ES-I3 (cell line): ENCODE data around the gene FBP2.
A peak's percentile ranks its signal among the peaks of the same experiment; 100 is the strongest.

ENCODE experiments used
- H3K36me3 ChIP-seq: 2 replicates; pipeline ENCODE4 v1.6.1; 2013; ENCODE audit warnings: mild to moderate bottlenecking, low read length, control low read depth, moderate library complexity; ENCODE audit not compliant: insufficient read depth
- H3K4me1 ChIP-seq: 2 replicates; pipeline ENCODE4 v1.6.1; 2013; ENCODE audit warnings: mild to moderate bottlenecking, control low read depth, low read length; ENCODE audit not compliant: insufficient read depth
- H3K9ac ChIP-seq: 2 replicates; pipeline ENCODE4 v1.6.1; 2013; ENCODE audit warnings: low read depth, mild to moderate bottlenecking, low read length, moderate library complexity
- H3K9me3 ChIP-seq: 2 replicates; pipeline ENCODE4 v1.6.1; 2013; ENCODE audit warnings: mild to moderate bottlenecking, low read length, moderate library complexity; ENCODE audit not compliant: control insufficient read depth, insufficient read depth

Gene FBP2

DNA sequence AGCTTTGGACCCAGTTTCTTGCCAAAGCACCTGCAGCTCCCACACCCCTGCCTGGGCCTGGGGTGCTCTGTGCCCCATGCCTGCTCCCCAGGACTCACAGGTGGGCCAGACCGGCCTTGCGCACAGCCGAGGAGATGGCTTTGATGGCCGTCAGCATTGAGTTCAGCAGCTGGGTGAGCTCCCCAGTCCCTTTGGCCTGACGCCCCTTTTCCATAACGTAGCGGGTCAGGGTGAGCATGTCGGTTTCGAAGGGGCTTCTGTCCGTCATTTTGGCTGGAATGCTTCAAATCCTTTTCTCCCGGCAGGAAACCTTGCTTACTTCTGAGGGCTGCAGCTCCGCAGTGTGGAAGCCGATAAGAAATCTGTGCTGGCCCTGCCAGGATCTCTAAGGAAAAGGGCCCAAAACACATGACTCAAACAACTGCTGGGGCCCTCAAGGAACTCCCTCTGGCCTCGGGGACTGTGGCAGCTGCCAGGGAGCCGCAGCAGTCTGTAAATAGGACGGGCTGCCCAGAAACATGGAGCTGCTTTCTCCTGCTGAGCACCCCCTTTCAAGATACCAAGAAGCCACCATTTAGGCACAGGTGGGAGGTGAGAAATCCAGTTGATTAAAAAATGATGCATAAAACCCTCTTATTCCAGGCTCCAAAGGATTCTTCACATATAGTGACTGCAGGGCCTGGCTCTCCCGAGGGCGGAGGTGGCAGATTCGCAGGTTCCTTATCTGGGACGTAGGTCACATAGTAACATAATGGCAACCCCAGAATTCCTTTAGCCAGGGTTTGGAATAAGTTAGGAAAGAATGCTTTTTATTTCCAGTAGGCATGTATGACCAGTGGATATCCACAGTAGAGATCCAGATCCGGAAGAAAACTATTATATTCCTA, at the start of gene FBP2:
TSS of gene FBP2 (minus strand) at position 366 of the 887 bp plus-strand sequence. CDS start at position 268, 98 bp downstream.
- Histone ChIP-seq H3K4me1 (no peaks in the 10 kb centered on the region), H3K36me3 (no peaks in the 10 kb centered on the region; the same call in 1 of the 2 replicates), H3K9ac (no peak within 1 kb of the TSS), H3K9me3 (no peaks in the 10 kb centered on the region)

DNA sequence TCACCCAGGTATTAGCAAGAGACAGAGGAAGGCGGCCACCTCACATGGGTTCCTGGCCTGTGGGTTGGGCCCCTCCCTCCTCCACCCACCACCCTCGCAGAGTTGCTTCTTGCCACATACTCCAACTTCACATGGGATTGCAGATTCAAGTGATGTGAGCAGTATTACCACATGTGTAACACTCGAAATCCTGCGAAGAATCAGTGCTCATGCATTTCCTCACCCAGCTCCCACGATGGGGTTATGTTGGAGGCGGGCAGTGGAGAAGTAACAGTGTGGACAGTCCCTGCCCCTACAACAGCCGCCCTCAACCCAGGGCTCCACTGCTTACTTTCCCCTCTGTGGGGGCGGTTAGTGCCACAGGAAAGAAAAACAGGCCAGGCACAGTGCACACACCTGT, 49.6 kb upstream of the FBP2 start:
- Histone ChIP-seq H3K4me1 (peaks cover 7% of the 10 kb centered on the region; the same call in 1 of the 2 replicates), H3K9me3 (no peaks in the 10 kb centered on the region), H3K36me3 (no peaks in the 10 kb centered on the region), H3K9ac (no peak overlapping the region)

DNA sequence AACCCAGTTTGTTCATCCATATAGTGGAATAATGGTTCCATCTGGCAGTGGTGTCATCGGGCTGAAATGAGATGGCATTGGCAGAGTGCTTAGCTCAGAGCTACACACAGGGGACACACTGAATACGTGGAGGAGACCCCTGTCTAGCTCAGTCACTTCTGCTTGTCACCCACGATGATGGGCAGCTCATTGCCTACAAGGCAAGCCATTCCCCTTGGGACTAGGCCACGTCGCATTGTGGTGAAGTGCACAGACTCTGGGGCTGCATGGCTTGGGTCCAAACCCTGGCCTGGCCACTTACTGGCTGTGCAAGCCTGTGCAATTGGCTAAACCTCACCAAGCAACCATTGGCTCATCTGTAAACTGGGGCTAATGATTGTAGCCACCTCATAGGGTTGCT, 48.9 kb upstream of the FBP2 start:
- H3K9ac ChIP-seq = no peak overlapping the region
- H3K36me3 ChIP-seq = no peaks in the 10 kb centered on the region
- H3K4me1 ChIP-seq = peaks cover 7% of the 10 kb centered on the region; the same call in 1 of the 2 replicates
- H3K9me3 ChIP-seq = no peaks in the 10 kb centered on the region

DNA sequence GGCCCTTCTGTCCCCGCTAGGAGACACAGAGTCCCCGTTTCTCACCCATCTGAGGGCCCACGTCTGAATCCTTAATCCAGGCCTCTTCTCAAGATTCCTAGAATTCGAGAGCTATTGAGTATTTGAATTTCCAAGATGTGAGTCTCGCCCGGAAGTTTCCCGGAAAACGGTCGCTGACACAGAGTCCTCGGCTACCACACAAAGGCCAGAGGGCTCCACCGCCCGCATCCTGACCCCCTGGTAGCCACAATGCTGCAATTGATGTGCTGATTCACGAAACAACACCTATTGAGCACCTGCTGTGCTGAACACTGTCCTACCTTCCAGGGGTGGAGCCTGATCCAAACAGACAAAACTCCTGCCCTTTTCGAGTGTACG, 46.4 kb upstream of the FBP2 start:
- Histone ChIP-seq H3K9ac (peak overlapping the region; percentile 51), H3K36me3 (no peaks in the 10 kb centered on the region), H3K9me3 (no peaks in the 10 kb centered on the region), H3K4me1 (peaks cover 7% of the 10 kb centered on the region; the same call in 1 of the 2 replicates)

DNA sequence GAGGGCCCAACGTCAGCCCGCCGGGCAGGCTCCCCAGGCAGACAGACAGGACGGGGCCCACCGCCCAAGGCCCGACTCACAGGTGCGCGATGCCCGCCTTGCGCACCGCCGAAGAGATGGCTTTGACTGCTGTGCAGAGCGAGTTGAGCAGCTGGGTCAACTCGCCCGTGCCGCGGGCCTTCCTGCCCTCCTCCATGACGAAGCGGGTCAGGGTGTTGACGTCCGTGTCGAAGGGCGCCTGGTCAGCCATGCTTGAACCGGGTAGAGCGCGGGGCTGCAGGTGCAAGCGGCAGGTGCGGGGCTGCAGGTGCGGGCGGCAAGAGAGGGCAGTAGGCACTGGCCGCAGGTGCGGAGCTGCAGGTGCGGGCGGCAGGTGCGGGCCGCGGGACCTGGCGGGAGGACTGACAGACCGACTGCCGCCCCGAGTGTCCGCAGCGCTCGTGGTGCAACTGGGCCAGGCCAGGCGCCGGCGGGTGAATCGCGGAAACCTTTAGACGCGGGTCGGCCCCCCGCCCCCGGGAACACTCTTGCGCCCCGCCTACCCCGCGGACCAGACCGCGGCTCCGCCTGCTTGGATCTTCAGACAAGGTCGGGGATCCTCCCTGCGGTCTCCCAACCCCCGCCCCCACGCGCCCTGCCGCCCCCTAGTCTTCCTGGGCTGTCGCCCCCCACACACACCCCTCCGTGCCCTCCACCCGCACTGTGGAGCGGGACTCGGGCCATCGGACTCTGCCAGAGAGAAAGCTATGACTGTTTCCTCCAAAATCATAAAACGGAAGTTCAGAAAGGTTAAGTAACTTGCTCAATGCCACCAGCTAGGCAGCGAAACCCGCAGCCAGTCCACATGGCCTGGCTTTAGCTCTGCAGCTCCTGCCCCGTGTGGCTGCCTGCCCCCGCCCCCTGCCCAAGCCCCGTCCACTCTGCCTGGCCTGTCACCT, 45.7 kb upstream of the FBP2 start, which contains the start of gene FBP1:
TSS of gene FBP1 (minus strand) at position 458 of the 938 bp plus-strand sequence. CDS start at position 250, 208 bp downstream.
- Histone ChIP-seq H3K9me3 (no peaks in the 10 kb centered on the region), H3K4me1 (peaks cover 7% of the 10 kb centered on the region; the same call in 1 of the 2 replicates), H3K9ac (peak within 1 kb of the TSS; percentile 51), H3K36me3 (no peaks in the 10 kb centered on the region)

DNA sequence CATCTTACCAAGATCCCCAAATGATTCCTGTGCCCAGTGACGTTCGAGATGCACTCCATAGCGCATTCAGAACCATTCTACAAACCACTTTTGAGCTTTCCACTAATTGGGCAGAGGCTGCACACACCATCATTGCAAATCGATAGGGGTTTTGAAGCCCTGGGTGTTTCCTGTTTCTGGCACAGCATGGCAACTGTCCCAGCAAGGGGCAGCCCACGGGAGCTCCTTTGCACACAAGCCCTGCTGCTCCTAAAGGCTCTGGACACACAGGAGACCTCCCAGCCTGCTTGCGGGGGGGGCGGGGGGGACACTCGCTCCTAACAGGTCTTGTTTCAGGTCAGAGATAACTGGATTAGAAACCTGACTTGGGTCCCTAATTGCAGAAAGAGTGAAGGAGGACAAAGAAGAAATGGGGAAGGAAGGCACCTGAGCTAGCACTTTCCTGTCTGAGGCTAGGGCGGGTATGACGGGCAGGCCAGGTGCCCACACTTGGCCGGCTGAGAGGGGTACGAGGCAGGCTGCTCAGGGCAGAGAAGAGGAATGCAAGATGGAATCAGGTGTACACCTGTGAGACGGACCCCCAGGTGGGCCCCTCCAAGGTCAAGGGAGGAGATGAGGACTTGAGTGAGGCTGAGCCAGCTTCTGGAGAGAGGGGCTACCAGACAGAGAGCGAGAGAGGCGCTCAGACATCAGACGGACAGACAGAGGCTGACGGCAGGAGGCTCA, 44.9 kb upstream of the FBP2 start:
- Histone ChIP-seq H3K9me3 (no peaks in the 10 kb centered on the region), H3K36me3 (no peaks in the 10 kb centered on the region), H3K4me1 (peaks cover 7% of the 10 kb centered on the region; the same call in 1 of the 2 replicates), H3K9ac (peak overlapping the region; percentile 51; the same call in 1 of the 2 replicates)

DNA sequence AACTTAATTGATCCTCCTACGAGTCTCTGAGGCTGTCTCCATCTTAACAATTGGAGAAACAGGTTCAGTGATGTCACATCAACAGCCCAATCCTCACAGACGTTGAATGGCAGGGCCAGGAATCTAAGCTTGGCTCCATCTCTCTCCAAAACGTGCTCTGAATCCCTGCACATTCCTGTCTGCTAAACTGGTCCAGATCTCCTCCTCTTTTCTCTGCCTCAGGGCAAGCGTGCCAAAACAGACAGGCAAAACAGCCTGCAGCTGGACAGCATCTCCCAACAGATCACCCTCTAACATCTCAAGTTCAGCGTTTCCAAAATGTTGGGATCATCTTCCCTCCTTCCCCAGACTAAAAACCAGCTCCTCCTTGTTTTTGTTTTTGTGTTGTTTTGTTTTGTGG, 39.1 kb upstream of the FBP2 start:
- H3K9me3 ChIP-seq = no peaks in the 10 kb centered on the region

DNA sequence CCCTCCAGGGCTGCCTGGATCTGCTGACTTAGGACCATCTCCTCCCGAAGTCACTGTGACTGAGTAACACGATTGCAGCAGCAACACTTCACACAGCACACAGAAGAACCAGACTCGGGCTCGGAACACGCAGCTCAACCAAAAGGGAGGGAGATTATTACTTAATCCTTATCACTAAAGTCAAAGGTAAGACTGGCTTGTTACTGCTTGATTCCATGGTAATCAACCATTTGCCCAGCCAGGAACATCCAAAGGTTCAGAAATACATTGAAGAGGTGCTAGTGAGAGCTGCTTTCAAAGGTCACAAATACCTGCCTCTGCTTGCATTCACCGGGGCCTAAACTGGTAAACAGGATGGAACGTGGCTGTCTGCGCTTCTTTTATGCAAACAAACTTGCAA, 38.0 kb upstream of the FBP2 start:
- H3K36me3 ChIP-seq = no peaks in the 10 kb centered on the region
- no peak overlapping the region for H3K9ac ChIP-seq
- H3K9me3 ChIP-seq = no peaks in the 10 kb centered on the region
- H3K4me1 ChIP-seq = peaks cover 14% of the 10 kb centered on the region

More for the DNA sequence above, 39.1 kb upstream of the FBP2 start:
- Histone ChIP-seq H3K4me1 (peaks cover 14% of the 10 kb centered on the region), H3K9ac (no peak overlapping the region), H3K36me3 (no peaks in the 10 kb centered on the region)

DNA sequence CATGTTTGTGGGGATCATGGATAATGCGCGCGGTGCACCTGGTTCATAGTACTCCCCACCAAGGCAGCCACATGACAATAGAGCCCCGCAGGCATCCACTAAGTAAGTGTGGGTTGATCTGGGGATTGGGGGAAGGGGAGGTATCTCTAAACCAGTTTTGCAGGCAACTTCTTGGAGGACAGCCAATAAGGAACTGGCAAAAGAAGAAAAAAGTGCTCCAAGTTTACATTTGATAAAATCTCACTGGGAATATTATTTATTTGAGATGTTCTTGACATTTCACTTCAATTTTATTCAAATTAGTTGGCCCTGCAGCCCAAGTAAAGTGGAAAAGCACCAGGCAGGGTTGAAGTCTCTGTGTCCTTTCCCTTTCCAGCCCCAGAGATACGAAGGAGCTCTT, 37.2 kb upstream of the FBP2 start:
- Histone ChIP-seq H3K36me3 (no peaks in the 10 kb centered on the region), H3K4me1 (peaks cover 14% of the 10 kb centered on the region), H3K9me3 (no peaks in the 10 kb centered on the region), H3K9ac (no peak overlapping the region)

DNA sequence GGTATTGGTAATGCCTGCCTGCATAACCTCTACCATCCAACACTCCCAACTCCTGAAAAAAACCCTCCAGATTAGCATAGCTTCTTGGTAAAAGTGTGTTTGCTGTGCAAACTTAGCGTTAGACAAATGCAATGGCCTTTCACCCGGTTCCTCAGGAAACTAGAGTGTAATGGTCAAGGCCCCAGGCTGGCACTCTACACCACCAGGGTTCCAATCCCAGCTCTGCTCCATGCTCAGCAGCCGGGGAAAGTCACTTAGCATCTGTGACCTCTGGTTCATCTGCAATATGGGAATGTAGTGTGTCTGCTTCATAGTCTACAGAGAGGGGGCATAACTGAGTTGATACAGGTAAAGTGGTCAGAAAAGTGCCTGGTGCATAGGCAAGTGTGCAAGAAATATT, 36.7 kb upstream of the FBP2 start:
- Histone ChIP-seq H3K4me1 (peaks cover 14% of the 10 kb centered on the region), H3K9ac (no peak overlapping the region), H3K36me3 (no peaks in the 10 kb centered on the region), H3K9me3 (no peaks in the 10 kb centered on the region)

DNA sequence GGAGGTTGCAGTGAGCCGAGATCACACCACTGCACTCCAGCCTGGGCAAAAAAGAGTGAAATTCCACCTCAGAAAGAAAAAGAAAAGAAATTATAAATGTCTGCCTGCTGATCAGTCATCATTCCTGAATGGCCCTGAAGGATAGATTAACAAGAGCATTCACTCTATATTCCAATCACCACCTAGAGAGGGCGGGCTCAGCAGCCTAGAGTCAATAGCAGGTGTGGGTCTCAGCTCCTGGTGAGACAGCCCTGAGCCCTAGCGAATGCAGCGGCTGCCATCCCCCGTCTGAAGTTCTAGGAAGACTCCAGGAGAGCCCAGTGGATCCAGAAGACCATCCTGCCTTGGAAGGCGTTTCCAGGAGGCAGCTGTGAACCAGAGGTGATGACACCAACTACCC, 33.7 kb upstream of the FBP2 start:
- H3K9me3 ChIP-seq = no peaks in the 10 kb centered on the region
- no peak overlapping the region for H3K9ac ChIP-seq
- peaks cover 14% of the 10 kb centered on the region for H3K4me1 ChIP-seq
- no peaks in the 10 kb centered on the region for H3K36me3 ChIP-seq

DNA sequence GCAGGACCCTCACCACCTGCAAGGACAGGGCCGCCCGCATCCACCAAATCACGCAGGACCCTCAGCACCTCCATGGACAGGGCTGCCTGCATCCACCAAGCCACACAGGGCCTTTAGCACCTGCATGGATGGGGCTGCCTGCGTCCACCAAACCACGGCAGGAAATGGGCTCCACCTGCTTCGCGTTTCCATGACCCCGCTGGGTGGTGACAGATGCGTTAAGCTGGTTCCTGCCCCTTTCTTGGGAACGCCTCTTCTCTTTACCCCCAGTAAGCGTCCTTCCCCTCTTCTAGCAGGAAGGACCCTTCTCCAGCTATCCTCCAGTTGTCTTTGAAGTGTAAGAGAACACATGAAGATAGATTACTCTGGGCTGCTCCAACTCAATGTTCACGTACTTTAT, 32.2 kb upstream of the FBP2 start:
- peaks cover 5% of the 10 kb centered on the region for H3K4me1 ChIP-seq
- H3K36me3 ChIP-seq = no peaks in the 10 kb centered on the region
- no peaks in the 10 kb centered on the region for H3K9me3 ChIP-seq
- H3K9ac ChIP-seq = no peak overlapping the region

DNA sequence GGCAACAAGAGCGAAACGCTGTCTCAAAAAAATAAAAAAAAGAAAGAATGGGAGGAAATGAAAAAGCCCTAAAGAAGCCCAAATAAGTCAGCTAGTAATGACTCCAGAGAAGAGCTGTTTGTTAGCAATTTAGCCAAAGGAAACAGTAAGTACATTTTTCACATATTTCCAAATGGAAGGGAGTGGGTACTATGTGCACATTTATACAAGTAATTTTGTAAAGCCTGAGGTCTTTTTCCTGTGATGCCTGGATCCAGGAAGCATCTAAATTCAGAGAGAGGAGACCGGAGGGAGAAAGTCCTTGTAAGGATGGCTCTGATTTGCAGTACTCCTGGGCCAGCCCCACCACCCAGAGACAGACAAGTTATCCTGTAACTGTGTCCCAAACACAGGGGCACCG, 31.0 kb upstream of the FBP2 start:
- Histone ChIP-seq H3K9ac (no peak overlapping the region), H3K4me1 (no peaks in the 10 kb centered on the region), H3K36me3 (no peaks in the 10 kb centered on the region), H3K9me3 (no peaks in the 10 kb centered on the region)

DNA sequence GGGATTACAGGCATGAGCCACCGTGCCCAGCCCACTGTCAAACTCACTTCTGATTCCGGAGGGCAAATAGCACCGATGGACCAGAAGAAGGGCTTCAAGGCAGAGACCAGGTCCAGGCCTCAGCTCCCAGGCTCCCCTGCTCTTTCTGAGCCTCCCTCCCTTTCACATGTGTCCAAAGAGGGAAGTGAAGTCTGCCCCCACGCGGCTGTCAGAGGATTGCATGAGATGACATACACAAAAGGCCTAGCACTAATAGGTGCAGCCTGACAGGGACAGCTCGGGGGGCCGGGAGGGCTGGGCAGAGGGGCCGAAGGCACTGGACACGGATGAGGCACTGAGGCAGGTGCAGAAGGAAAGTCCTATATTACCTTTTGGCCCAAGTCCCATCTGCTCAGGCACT, 29.6 kb upstream of the FBP2 start:
- no peak overlapping the region for H3K9ac ChIP-seq

More for the DNA sequence above, 29.6 kb upstream of the FBP2 start:
- H3K4me1 ChIP-seq = no peaks in the 10 kb centered on the region
- no peaks in the 10 kb centered on the region for H3K36me3 ChIP-seq
- no peaks in the 10 kb centered on the region for H3K9me3 ChIP-seq
